RCC 7860 (cell line): ENCODE data around the gene MN1.

Source experiments
- DNase-seq: peaks from one replicate; pipeline ENCODE4 v3.0.0-alpha.2; 2015; ENCODE audit warnings: low spot score
- FAIRE-seq: peaks from 2 replicates; lab custom pipeline; 2012; peaks lifted over from hg19 to GRCh38; lab: Jason Lieb, UNC

Gene MN1

DNA sequence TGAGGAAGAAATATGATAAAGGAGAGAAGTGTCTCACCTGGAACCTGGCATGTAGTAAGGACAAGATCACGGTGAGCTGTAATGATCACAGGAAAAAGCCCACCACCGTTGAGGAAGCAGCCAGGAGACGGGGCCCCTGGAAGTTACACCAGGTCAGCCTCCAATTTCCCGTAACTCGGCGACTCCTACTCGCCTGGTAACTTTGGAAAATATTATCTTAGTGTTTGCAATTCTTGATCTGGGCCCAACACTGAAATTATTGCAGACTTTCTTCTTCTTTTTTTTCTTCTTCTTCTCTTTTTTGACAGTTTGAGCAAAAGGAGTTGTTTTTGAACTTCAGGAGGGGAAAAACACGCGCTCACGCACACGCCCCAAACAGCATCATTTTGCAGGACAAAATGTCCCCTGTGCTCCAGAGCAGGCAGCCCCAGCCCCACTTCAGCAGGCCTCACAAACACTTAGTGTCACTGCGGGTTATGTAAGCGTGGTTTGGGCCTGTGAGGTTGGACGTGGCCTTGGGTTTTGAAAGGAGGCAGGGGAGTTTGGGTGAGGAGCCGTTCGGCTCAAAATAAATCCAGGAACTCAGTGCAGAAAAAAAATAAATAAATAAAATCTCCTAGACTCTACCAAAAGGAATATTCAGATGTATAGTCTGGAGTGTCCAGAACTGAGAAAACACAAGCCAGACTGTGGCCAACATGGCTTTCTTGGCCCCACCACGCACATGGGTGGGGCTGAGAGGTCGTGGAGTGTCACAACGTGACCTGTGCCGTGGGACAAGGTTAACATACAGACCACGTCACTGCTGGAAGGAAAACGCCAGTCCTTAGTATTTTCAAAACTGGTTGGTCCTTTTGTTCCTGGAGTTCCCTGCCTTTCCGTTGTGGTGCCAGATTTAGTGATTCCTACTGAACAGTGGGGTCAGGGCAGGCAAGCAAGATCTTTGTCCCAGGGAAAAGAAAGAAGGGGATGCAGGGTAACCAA is 26.3 kb upstream of the MN1 start:
- DNase-seq (no peak), FAIRE-seq (no peak)

DNA sequence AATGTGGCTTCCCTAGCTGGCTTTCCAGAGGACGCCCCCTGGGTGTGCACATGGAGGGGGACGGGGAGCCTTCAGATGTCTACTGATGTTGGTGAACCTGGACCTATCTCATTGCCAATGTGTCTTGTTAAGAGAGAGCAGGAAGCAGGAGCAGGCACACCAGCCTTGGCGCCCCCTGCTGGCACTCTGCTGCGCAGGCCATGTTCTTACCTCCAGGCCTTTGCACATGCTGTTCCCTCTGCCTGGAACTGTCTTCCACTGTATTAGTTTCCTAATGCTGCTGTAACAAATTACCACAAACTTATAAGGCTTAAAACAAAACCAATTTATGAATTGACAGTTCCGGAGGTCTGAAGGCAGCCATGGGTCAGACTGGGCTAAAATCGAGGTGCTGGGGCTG is 23.6 kb upstream of the MN1 start:
- FAIRE-seq, result no peak
- DNase-seq, result no peak

DNA sequence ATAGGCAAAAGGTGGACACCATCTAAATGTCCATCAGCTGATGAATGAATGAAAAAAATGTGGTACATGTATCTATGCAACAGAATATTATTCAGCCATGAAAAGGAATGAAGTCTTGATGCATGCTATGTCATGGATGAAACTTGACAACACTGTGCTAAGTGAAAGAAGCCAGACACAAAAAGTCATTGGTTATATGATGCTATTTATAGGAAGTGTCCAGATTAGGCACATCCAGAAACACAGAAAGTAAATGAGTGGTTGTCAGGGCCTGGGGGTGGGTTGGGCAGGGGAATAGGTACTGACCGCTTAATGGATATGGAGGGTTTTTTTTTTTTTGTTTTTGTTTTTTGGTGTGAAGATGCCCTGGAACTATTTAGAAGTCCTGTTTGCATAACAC is 21.7 kb upstream of the MN1 start:
- no peak for DNase-seq
- no peak for FAIRE-seq

DNA sequence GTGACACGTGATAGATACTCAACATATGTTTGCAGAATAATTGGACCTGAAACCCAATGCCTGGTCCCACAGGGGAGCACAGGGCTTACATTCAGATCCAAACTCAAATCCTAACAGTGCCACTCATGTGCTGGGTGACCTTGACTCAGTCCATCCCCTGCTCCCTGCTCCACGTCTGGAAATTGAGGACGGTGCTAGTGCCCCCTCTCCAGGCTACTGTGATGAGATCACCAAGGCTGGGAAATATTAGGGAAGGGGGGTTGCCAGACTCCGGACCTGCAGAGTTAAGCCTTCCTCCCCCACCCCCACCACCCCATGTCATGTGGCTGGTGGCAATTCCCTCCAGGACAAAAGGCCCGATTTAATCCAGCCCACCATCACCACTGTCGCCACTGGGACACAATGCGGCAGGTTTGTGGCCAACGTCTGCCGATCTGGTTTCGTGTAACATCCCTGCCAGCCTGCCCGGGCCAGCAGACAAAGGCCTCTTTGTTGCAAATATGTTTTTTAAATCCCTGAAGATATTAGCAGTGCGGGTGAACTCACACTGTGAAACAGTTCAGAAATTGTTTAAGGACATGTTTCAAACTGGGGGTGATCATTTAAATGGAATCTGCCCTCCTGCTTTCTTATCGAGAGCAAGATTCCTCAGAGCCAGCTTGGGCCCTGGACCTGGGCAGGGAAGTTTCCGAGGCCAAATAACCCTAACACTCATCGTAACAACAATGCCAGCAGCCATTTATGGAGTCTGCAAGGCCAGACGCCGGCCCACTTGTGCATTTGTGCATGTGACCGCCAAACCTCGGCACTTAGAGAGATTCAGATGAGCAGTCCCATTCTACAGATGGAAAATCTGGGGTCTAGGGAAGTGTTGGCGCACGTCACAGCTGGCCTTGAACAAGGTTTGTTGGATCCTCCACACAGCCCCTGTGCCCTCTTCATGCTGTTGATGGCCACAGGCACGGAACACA is 19.6 kb upstream of the MN1 start:
- no peak for DNase-seq
- FAIRE-seq, result no peak

DNA sequence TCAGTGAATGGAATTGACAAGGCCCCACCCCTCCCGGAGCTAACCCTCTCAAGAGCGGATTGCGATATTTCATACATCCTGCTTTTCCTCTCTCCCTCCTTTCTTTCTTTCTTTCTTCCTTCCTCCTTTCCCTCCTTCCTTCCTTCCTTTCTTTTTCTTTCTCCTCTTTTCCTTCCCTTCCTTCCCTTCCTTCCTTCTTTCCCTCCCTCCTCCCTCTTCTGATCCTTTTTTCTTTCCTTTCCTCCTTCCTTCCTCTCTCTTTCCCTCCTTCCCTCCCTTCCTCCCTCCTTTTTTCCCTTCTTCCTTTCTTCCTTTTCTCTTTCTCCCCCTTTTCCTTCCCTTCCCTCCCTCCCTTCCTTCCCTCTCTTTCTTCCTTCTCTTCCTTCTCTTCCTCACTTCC is 15.0 kb upstream of the MN1 start:
- FAIRE-seq (no peak), DNase-seq (no peak)

DNA sequence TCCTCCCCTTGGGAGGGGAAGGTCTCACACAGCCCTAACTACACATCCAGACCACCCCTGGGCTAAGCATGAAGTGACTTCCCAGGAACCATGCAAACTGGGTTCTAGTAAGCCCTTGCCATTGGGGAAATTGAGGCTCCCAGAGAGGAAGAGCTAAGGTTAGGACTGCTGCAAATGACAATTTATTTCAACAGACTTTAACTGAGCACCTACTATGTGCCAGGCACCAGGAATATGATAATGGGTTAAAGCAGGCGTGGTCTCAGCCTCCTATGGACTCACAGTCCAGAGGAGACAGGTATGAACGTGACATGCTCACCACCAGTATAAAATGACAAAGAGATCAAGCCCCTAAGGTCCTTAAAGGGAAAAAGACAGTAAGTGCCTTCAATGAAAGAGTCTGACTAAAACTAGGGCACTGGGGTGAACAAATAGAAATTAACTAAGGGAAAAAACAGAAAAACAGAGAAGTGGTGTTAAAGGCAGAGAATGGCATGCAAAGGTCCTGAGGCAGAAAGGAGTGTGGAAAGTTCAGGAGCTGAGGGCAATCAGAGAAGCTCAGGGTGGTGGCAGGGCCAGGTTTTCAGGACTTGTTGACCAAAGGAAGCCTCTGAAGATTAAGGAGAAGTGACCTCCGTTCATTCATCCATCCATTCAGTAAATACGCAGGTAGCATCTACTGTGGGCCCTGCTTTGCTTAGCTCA is 14.4 kb upstream of the MN1 start:
- no peak for DNase-seq

DNA sequence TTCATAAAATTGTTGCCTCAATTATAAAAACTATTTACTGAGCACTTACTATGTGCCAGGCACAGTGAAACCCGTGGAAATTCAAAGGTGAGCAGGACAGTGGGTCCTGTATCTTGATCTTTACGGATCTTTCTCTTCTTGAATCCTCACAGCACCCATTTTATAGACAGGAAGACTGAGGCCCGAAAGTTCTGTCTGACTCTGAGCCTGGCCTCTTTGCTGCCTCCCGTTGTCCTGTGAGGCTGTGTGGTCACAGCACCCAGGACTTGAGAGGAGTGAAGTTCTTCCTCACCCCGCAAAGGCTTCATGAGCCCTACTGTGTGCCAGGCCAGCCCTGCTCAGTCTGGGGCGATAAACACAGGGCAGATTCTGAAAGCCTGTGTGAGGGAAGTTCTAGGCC is 13.4 kb upstream of the MN1 start:
- DNase-seq, result no peak
- FAIRE-seq, result no peak

More for the DNA sequence above, 14.4 kb upstream of the MN1 start:
- no peak for FAIRE-seq

DNA sequence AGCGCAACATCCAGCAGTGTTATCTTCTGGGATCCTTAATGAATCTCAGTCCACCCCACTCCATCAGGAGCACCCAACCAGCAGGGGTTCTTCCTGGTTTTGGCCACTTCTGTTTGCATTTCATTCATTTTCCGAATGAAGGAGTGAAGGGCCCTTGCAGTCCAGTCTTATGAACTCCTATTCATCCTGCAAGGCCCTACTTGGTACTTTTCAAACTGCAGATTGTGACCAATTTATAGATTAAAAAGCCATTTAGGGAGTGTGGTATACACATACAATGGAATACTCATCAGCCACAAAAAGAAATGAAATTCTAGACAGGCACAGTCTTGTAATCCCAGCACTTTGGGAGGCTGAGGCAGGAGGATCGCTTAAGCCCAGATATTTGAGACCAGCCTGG is 10.2 kb upstream of the MN1 start:
- FAIRE-seq (no peak), DNase-seq (no peak)

DNA sequence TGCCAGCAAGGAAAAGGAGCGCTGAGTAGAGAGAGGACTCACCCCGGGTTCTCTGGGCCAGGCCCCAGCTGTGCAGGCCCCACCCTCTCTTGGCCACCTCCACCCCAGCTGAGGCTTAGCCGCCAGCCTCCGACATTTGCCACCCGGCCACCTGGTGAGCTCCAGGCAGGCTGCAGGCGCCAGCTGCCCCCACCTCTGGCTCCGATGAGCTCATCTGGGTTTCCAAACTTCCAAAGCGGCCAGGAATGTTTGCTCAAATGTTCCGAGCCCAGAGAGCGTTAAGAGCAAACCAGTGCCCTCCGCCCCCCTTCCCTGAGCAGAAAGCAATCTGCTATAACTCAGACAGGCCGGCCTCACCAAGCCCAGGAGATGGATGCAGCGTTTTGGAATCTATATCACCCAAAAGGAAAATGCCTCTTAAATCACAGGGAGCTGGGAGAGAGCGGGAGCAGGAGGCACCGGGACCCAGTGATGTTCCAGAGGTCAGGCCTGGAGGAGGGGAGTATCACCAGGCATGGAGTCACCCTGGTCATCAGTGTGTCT is 9.1 kb upstream of the MN1 start:
- no peak for FAIRE-seq
- peak; percentile 5 for DNase-seq

DNA sequence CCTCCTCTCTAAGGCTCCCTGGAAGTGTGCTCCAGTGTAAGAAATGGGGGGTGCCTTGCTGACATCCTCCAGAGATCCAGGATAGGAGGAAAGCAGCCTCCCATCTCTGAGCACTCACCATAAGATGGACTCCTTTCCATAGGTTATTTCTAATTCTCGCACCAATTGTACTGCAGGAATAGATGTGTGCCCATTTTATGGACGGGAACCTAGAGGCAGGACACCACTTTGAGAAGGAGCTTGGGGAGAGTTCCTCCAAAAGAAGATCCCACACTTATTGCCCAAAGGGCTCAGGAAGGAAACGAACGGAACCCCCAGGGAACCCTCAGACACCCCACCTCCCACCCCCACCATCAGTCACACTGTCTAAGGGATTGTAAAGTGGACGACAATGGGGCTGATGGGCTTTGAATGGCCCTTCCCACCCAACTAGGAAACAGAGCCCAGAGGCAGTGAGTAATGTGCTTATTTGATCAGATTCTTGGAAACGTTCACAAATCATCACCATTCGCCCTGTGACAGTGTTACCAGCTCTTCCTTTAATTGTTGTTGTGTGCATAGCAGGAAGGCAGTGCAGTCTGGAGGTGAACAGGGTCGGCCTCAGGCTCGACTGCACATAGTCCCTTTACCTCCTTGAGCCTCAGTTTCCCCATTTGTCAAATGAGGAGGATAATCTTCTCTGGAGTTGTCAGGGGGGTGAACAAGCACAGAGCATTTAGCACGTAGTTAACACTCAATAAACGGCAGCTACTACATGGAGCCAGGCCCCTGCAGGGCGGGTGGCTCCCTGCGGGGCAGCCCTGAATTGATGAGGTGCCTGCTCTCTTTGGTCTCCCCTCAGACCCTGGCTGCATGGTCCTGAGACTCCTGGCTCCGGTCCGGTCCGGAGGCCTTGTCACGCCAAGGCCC is 8.4 kb upstream of the MN1 start:
- FAIRE-seq, result no peak
- no peak for DNase-seq

DNA sequence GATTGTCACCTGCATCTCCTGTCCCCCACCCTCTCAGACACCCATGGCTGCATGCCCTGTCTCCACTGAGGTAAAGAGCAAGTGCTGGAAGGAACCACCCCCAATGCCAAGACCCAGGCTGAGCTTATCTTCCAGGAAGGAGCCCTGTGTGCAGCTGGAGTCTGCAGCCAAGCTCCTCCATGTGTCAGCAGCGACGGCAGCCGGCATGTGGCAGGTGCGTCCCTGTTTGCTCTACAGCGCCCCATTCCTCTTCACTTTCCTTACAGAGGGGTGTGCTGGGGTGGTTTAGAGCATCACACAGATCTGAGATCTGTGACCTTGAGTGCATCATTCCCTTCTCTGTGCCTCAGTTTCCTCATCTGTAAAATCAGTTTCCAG is 7.7 kb upstream of the MN1 start:
- FAIRE-seq (no peak), DNase-seq (no peak)

DNA sequence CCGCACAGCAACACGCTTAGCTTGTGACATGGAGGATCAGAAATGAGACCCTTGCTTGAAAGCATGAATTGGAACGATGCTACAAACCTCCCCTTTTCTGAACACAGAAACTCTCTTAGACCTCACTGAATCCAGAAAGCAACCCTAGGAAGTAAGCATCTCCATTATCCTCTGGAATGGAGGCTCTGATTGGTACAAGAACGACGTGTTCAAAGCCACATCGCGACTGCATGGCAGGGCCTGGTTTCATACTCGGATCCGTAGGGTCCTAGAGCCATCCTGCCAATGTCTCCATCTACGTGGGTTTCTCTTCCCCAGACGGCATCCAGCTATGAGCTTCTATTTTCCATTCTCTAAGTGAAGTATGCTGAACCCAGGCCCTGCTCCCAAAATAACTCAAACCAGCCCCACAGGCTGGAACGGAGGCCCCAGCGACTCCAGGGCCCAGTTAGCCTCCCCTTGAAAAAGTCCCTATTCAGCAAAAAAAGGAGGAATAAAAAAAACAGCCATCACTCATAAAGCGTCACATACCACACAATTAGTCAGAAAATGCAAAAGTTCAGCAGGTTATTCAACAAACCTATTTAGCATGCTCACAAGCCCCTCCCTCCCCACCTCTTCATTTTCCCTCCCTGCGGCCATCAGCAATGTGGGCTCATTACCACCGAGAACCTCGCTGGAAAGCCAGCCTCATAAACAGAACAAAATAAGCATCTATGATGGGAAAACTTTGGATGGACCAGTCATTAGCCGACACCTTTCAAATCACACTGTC is 7.1 kb upstream of the MN1 start:
- DNase-seq, result no peak
- no peak for FAIRE-seq

DNA sequence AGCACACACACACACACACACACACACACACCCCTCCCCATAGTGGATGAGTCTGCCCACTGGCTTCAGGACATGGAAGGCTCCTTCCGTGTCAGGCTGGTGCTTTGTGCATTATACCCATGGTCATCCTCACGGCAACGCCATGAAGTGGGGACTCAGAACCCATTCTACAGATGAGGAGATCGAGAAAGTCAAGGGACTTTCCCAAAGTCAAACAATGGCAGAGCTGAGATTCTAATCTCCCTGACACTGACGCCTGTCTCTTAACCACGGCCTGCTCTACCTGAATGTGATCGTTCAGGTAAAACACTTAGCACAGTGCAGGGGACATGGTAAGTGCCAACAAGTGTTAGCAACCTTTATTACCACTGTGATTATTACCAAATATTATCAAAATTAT is 4.3 kb upstream of the MN1 start:
- FAIRE-seq (no peak), DNase-seq (no peak)

DNA sequence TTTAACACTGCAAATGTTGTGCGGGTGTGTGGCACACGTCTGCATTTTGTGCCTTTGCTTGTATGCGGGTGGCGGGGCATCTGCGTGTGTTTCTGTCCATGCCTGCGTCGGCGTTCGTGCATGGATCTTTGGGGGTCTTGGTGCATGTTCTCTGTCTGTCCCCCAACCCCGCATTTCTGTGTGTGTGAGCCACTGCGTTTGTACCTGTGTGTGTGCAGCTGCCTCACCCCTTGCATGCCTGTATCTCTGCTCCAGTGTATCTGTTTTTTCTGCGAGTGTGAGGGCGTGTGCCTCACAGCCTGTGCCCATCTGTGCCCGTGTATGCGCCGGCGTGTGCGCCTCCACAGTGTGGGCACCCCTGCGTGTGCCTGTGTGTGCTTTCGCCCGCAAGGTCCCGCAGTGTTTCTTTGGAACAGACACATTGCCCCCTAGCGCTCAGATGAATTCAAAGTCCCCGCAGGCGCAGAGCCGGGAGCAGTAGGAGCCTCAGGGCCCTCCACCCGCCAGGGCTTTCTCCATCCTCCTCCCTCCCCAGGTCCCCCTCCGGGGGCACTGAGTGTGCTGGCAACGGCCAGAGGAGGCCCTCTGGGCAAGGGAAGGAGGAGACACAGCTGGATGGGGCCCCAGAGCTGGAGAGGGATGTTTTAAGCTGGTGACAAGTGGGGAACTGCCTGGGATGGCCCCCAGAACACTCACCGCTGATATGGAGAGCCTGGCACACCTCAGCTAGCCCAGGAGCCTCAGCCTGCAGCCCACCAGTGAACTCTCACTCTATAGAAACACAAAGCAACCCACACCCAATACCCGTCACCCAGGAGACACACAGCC is 3.1 kb upstream of the MN1 start:
- FAIRE-seq (no peak), DNase-seq (peak; percentile 53)

DNA sequence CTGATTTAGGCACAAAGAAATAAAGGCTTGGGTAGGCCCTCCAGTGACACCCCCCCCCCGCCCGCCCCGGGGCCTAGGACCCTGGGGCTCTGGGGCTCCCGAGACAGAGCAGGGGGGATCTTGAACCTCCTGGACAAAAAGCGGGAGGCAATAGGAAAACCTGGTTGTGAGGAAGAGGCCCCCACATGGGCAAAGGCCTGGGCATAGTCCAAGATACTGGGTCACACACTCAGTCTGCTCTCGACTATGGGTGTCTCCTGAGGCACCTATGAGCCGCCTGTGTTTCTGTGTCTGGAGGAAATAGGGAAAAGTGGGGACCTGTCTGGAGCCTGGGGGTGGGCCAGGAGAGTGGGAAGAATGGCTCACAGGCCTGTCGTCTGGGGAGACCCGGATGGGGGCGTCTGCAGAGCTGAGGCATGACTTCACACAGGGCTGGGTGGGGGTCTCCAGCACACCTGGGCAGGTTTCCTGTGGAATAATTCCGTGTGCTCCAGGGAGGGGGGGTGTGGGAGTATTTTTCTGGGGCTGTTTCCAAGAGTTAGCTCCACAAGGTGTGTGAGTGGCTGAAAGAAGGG is 2.4 kb upstream of the MN1 start:
- FAIRE-seq, result no peak
- DNase-seq, result no peak

DNA sequence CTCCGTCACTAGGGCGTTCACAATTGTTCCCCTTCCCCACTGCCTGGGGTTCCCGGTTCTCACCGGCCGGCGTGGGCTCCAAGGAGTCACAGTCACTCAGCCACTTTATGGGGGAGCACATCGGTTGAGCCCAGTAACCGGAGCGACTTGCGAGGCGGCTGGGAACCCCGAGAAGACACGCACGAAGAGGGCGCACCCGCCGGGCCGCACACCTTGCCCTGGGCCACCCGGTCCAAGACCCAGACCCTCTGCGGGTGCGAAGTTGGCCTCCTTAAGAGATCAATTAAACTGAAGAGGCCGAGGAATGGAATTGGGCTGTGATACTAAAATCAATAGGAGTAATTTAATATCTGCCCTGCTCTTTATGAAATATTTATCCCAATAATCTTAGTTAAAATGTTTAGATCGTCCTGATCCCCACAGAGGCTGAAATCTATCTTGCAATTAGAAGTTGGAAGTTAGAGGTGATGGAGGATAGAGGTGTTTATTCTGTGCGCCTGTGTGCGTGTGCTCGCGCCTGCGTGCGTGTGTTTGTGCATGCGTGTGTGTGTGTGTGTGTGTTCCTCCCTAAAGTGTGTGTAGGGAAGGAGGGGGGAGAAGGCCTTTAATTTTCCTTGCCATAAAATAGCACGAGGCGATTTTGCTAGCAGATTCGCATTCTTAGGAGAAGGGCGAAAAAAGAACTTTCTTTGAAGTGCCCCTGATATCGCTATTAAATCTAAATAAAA is 954 bp upstream of the MN1 start:
- no peak for DNase-seq
- no peak for FAIRE-seq

DNA sequence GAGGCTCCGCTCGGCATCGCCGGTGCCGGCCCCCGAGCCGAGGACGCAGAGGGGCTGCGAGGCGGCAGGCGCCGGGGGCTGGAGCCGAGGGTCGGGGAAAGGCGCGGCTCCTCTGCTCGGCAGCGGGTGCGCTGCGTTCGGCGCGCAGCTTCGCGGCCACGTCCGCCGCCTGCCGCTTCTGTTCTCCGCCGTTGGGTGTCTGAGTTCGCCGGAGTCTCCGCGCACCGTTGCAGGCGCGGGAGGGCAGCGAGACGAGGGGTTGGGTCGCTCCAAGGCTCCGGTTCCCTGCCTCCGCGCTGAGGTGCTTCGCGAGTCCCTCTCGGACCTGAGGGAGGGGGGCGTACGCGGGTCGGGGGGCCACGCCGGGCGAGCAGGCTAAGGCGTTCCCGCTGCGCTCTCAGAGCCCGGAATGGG is 347 bp downstream of the MN1 start:
- DNase-seq, result peak; percentile 11

More for the DNA sequence above, 347 bp downstream of the MN1 start:
- FAIRE-seq, result no peak
